SU-DHL-6 (cell line): ENCODE results near the gene ZFAND3.

Source experiments
- H2AFZ ChIP-seq: fragments of 200-600 bp; sonication (generic); 2 replicates; pipeline ENCODE4 v1.6.1; 2014; ENCODE audit warnings: low read depth, mild to moderate bottlenecking, moderate library complexity, mixed read lengths, antibody characterized with exemption, low read length; ENCODE audit not compliant: severe bottlenecking
- H3F3A ChIP-seq: fragments of 200-600 bp; shearing (Covaris generic); 2 replicates; pipeline ENCODE4 v1.6.0; 2016; ENCODE audit warnings: antibody characterized with exemption, mild to moderate bottlenecking; ENCODE audit not compliant: insufficient read depth
- H3K27ac ChIP-seq: fragments of 200-600 bp; sonication (generic); 2 replicates; pipeline ENCODE4 v1.5.1; 2016; ENCODE audit warnings: low read depth, mild to moderate bottlenecking, low read length, moderate library complexity, mixed read lengths
- H3K27me3 ChIP-seq: fragments of 200-600 bp; sonication (generic), shearing (Covaris generic); 2 replicates; pipeline ENCODE4 v1.6.0; 2014; ENCODE audit warnings: mild to moderate bottlenecking, low read length
- H3K36me3 ChIP-seq: fragments of 200-600 bp; sonication (generic); 2 replicates; pipeline ENCODE4 v1.6.1; 2014; ENCODE audit warnings: mild to moderate bottlenecking, low read length, mixed read lengths
- H3K4me2 ChIP-seq: fragments of 300-600, 200-600 bp; shearing (Covaris generic), sonication (generic); 2 replicates; pipeline ENCODE4 v1.6.0; 2014; ENCODE audit warnings: low read length, low read depth, mild to moderate bottlenecking; ENCODE audit not compliant: poor library complexity, severe bottlenecking
- H3K4me3 ChIP-seq: fragments of 200-600 bp; sonication (generic); 2 replicates; pipeline ENCODE4 v1.5.1; 2014; ENCODE audit warnings: antibody characterized with exemption, low read length, mild to moderate bottlenecking, mixed read lengths; ENCODE audit not compliant: insufficient read depth, poor library complexity, severe bottlenecking
- H3K79me2 ChIP-seq: fragments of 200-600 bp; sonication (generic); 2 replicates; pipeline ENCODE4 v1.6.1; 2014; ENCODE audit warnings: mild to moderate bottlenecking, low read length, moderate library complexity; ENCODE audit not compliant: insufficient read depth
- H3K9ac ChIP-seq: fragments of 200-600 bp; sonication (generic); 2 replicates; pipeline ENCODE4 v1.7.0; 2014; ENCODE audit warnings: mild to moderate bottlenecking, low read length
- H3K9me2 ChIP-seq: fragments of 200-600 bp; sonication (generic); replicated peaks from 2 replicates; pipeline ENCODE4 v1.6.1; 2014; ENCODE audit warnings: low read length; ENCODE audit not compliant: insufficient read depth
- H3K9me3 ChIP-seq: fragments of 200-600 bp; sonication (generic); 2 replicates; pipeline ENCODE4 v1.6.1; 2014; ENCODE audit warnings: low read length, mixed read lengths; ENCODE audit not compliant: insufficient read depth
- H4K20me1 ChIP-seq: fragments of 200-600 bp; sonication (generic); 2 replicates; pipeline ENCODE4 v1.6.1; 2014; ENCODE audit warnings: low read depth, mild to moderate bottlenecking, antibody characterized with exemption, low read length, moderate library complexity, mixed read lengths
- EZH2phosphoT487 ChIP-seq: fragments of 200-600 bp; sonication (generic), shearing (Covaris generic); conservative IDR thresholded peaks from 2 replicates; pipeline ENCODE4 v1.6.1; 2018; ENCODE audit warnings: mild to moderate bottlenecking, antibody characterized with exemption, low read length, moderate library complexity, mixed read lengths
- TF ChIP-seq, protein P1 (sequence below): fragments of 200-600 bp; sonication (generic); IDR thresholded peaks from one replicate; pipeline ENCODE4 v1.5.1; 2017; ENCODE audit warnings: antibody characterized with exemption, mild to moderate bottlenecking, low read length, moderate library complexity; ENCODE audit not compliant: insufficient read depth, poor library complexity, severe bottlenecking

Gene ZFAND3

DNA sequence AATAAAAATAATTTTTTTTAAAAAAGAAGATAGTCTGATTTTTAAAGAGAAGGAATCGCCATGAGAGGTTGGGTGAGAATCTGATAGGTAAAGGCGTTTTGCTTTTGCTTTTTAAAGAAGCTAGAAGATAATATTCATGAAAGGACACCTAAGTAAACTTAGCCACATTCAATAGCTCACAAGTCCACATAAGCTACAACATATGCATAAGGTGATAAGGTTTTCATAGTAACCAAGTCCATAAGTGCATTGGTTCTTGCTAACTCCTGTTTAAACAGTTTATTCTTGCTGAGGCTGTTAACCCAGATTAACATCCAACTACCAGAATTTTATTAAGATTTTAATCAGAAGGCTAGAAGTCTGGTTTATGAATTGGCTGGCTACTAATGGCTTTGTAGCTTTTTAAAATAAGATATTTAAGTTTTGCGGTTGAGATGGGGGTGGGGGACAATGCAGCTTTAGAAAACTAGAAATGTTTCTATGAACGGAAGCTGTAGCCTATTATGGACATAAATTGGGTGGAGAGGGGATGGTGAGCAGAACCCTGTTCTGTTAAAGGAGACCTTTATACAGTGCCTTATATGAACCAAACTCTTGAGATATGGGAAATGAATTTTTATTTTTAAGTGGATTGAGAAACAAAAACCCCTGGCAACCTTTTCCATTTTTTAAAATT, 235.1 kb downstream of the ZFAND3 start:
- Histone ChIP-seq H3K4me2 (no peak overlapping the region), H3K9me2 (no peaks in the 10 kb centered on the region), H3K79me2 (no peaks in the 10 kb centered on the region), H3K27ac (no peak overlapping the region), H3F3A (no peaks in the 10 kb centered on the region), H3K4me3 (no peak overlapping the region), H4K20me1 (peaks cover 6% of the 10 kb centered on the region; the same call in 1 of the 2 replicates), H2AFZ (no peak overlapping the region), H3K9ac (no peak overlapping the region), H3K36me3 (no peaks in the 10 kb centered on the region), H3K9me3 (no peaks in the 10 kb centered on the region), H3K27me3 (no peaks in the 10 kb centered on the region)
- TF ChIP-seq, protein P1, sequence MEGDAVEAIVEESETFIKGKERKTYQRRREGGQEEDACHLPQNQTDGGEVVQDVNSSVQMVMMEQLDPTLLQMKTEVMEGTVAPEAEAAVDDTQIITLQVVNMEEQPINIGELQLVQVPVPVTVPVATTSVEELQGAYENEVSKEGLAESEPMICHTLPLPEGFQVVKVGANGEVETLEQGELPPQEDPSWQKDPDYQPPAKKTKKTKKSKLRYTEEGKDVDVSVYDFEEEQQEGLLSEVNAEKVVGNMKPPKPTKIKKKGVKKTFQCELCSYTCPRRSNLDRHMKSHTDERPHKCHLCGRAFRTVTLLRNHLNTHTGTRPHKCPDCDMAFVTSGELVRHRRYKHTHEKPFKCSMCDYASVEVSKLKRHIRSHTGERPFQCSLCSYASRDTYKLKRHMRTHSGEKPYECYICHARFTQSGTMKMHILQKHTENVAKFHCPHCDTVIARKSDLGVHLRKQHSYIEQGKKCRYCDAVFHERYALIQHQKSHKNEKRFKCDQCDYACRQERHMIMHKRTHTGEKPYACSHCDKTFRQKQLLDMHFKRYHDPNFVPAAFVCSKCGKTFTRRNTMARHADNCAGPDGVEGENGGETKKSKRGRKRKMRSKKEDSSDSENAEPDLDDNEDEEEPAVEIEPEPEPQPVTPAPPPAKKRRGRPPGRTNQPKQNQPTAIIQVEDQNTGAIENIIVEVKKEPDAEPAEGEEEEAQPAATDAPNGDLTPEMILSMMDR: no peak
- TF ChIP-seq EZH2phosphoT487: no peak

DNA sequence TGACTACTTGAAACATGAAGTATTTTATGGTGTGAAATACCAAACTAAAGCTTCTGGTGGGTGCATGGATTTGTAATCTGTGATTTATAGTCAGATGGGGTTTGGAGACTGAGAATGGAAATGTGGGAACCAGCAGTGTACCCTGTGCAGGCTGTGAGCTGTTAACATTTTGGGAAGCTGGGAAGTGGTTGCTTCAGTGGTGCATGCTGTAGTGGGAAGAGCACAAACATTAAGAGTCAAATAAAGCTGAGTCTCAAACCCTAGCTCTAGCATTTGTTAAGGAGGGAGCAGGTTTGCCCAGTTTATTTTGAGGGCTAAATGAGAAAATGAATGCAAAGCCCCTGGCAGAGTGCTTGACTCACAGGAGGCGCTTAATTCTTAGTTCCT, 235.7 kb downstream of the ZFAND3 start:
- no peak for TF ChIP-seq EZH2phosphoT487
- Histone ChIP-seq H3K9me3 (no peaks in the 10 kb centered on the region), H3K9ac (no peak overlapping the region), H2AFZ (no peak overlapping the region), H3F3A (no peaks in the 10 kb centered on the region), H3K27ac (no peak overlapping the region), H3K9me2 (no peaks in the 10 kb centered on the region), H3K27me3 (no peaks in the 10 kb centered on the region), H3K36me3 (no peaks in the 10 kb centered on the region), H3K4me2 (no peak overlapping the region), H4K20me1 (peaks cover 6% of the 10 kb centered on the region; the same call in 1 of the 2 replicates), H3K79me2 (no peaks in the 10 kb centered on the region), H3K4me3 (no peak overlapping the region)

GRCh38 chr6:38056361-38056760, 236.8 kb downstream of the ZFAND3 start:
- H4K20me1 ChIP-seq: peaks cover 6% of the 10 kb centered on the region; the same call in 1 of the 2 replicates
- no peaks in the 10 kb centered on the region for H3K36me3 ChIP-seq
- no peaks in the 10 kb centered on the region for H3K9me3 ChIP-seq
- H3K27ac ChIP-seq: no peak overlapping the region
- no peaks in the 10 kb centered on the region for H3F3A ChIP-seq
- H2AFZ ChIP-seq: no peak overlapping the region
- no peak overlapping the region for H3K4me3 ChIP-seq
- H3K27me3 ChIP-seq: no peaks in the 10 kb centered on the region
- H3K4me2 ChIP-seq: no peak overlapping the region
- no peaks in the 10 kb centered on the region for H3K9me2 ChIP-seq
- H3K79me2 ChIP-seq: no peaks in the 10 kb centered on the region
- no peak for TF ChIP-seq EZH2phosphoT487
- no peak overlapping the region for H3K9ac ChIP-seq

DNA sequence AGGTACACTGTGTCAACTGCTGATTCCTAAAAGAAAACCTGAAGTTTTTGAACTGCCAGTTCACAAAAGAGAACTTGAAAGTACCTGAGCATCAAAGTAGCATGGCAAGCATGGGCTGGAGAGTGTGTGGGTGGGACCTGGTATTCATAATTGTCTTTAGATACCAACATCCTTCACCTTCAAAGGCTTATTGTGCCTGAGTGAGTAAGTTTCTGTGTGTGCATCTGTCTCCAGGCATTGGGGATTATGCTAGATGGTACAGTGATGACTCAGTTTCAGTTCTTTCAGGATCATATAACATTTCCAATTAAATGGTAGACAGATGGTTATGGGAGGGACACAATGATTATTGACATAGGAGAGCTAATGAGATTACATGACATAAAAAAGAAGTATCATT, 238.5 kb downstream of the ZFAND3 start:
- H3K9ac ChIP-seq: no peak overlapping the region
- no peak overlapping the region for H3K4me3 ChIP-seq
- H4K20me1 ChIP-seq: no peaks in the 10 kb centered on the region
- H3K9me3 ChIP-seq: no peaks in the 10 kb centered on the region
- no peaks in the 10 kb centered on the region for H3F3A ChIP-seq
- no peak overlapping the region for H3K27ac ChIP-seq
- H3K36me3 ChIP-seq: 0 out of 2 replicates have a peak, but pooled peaks cover 4% of the 10 kb centered on the region
- TF ChIP-seq, protein P1: no peak
- no peak for TF ChIP-seq EZH2phosphoT487
- H3K9me2 ChIP-seq: no peaks in the 10 kb centered on the region
- no peaks in the 10 kb centered on the region for H3K79me2 ChIP-seq
- H3K27me3 ChIP-seq: no peaks in the 10 kb centered on the region
- H2AFZ ChIP-seq: no peak overlapping the region
- no peak overlapping the region for H3K4me2 ChIP-seq
